ENCODE data around the gene CACTIN.
"Not testable (repeated sequence)": the region's sequence is repeated elsewhere in the genome, so short reads cannot be mapped to it uniquely, and the experiment has no call there.

DNA sequence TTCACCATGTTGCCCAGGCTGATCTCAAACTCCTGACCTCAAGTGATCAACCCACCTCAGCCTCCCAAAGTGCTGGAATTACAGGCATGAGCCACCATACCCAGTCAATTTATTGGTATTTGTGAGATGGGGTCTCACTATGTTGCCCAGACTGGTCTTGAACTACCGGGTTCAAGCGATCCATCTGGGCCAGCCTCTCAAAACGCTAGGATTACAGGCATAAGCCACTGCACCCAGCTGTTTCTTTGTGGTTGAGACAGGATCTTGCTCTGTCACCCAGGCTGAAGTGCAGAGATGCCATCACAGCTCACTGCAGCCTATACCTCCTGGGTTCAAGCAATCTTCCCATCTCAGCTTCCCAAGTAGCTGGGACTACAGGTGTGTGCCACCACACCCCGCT is 44.8 kb downstream of the CACTIN start:
- TF ChIP-seq YY1 (IDR thresholded peaks at IDR 0.05; ENCODE audit: low read depth); EP300 (IDR thresholded peaks at IDR 0.05; ENCODE audit: borderline replicate concordance in 1 of 2, low read depth in 1 of 2, low read length in 1 of 2); POLR2AphosphoS5 (IDR thresholded peaks at IDR 0.05; ENCODE audit: low read depth, low read length); GABPA (IDR thresholded peaks at IDR 0.05; ENCODE audit: low read depth): not testable (repeated sequence)
- TF ChIP-seq, protein P1, sequence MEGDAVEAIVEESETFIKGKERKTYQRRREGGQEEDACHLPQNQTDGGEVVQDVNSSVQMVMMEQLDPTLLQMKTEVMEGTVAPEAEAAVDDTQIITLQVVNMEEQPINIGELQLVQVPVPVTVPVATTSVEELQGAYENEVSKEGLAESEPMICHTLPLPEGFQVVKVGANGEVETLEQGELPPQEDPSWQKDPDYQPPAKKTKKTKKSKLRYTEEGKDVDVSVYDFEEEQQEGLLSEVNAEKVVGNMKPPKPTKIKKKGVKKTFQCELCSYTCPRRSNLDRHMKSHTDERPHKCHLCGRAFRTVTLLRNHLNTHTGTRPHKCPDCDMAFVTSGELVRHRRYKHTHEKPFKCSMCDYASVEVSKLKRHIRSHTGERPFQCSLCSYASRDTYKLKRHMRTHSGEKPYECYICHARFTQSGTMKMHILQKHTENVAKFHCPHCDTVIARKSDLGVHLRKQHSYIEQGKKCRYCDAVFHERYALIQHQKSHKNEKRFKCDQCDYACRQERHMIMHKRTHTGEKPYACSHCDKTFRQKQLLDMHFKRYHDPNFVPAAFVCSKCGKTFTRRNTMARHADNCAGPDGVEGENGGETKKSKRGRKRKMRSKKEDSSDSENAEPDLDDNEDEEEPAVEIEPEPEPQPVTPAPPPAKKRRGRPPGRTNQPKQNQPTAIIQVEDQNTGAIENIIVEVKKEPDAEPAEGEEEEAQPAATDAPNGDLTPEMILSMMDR (IDR thresholded peaks at IDR 0.05), result not testable (repeated sequence)
